GM23338 (cell line): Measurements from ENCODE around the gene PPFIA1. TPM values are rescaled to one million over a fixed set of nuclear protein-coding genes. Genes with fewer than 3 reads are reported as not detected.

Source experiments
- ATAC-seq: fragments of 200-7000 bp; cut with Tn5 transposase; 3 replicates; pipeline ENCODE4 v1.9.1; 2020
- DNase-seq: peaks from one replicate; pipeline ENCODE4 v3.0.0-alpha.2; 2015; ENCODE audit warnings: low spot score
- H2AFZ ChIP-seq: fragments of 200-600 bp; sonication (generic); 2 replicates; pipeline ENCODE4 v1.8.0; 2016; ENCODE audit warnings: antibody characterized with exemption, mild to moderate bottlenecking, moderate library complexity
- H3F3A ChIP-seq: fragments of 200-600 bp; sonication (generic); replicated peaks from 2 replicates; pipeline ENCODE4 v1.8.0; 2017; ENCODE audit warnings: antibody characterized with exemption, mixed run types, low read depth
- H3K27ac ChIP-seq: fragments of 200-600 bp; sonication (generic); 2 replicates; pipeline ENCODE4 v1.6.1; 2016; ENCODE audit warnings: low read depth
- H3K27me3 ChIP-seq: fragments of 200-600 bp; sonication (generic); 2 replicates; pipeline ENCODE4 v1.8.0; 2016; ENCODE audit warnings: mild to moderate bottlenecking, mixed run types, moderate library complexity; ENCODE audit not compliant: insufficient read depth
- H3K36me3 ChIP-seq: fragments of 200-600 bp; sonication (generic); 2 replicates; pipeline ENCODE4 v1.8.0; 2016; ENCODE audit warnings: mild to moderate bottlenecking; ENCODE audit not compliant: insufficient read depth
- H3K4me1 ChIP-seq: fragments of 200-600 bp; sonication (generic); 2 replicates; pipeline ENCODE4 v1.8.0; 2016; ENCODE audit warnings: mild to moderate bottlenecking, moderate library complexity; ENCODE audit not compliant: insufficient read depth
- H3K4me2 ChIP-seq: fragments of 200-600 bp; sonication (generic); 2 replicates; pipeline ENCODE4 v1.7.1; 2017; ENCODE audit warnings: mixed run types
- H3K4me3 ChIP-seq: fragments of 200-600 bp; sonication (generic); 2 replicates; pipeline ENCODE4 v1.6.1; 2016; ENCODE audit warnings: mixed run types
- H3K79me2 ChIP-seq: fragments of 200-600 bp; sonication (generic); replicated peaks from 2 replicates; pipeline ENCODE4 v1.8.0; 2017; ENCODE audit warnings: mild to moderate bottlenecking; ENCODE audit not compliant: insufficient read depth
- H3K9me2 ChIP-seq: fragments of 200-600 bp; sonication (generic); 2 replicates; pipeline ENCODE4 v1.8.0; 2017; ENCODE audit not compliant: insufficient read depth
- H4K20me1 ChIP-seq: fragments of 200-600 bp; sonication (generic); replicated peaks from 2 replicates; pipeline ENCODE4 v1.8.0; 2017; ENCODE audit warnings: mild to moderate bottlenecking; ENCODE audit not compliant: insufficient read depth
- H3K27ac Mint-ChIP-seq: 2 replicates; pipeline ENCODE4 v1.8.0; 2020; ENCODE audit warnings: inconsistent platforms, mild to moderate bottlenecking, moderate library complexity, mixed read lengths
- H3K27me3 Mint-ChIP-seq: 3 replicates; pipeline ENCODE4 v1.8.0; 2022; ENCODE audit warnings: low read depth, mild to moderate bottlenecking, moderate library complexity, mixed read lengths, inconsistent platforms; ENCODE audit not compliant: insufficient read depth, poor library complexity
- H3K36me3 Mint-ChIP-seq: 3 replicates; pipeline ENCODE4 v1.8.0; 2021; ENCODE audit warnings: low read depth, mild to moderate bottlenecking, inconsistent platforms, moderate library complexity, mixed read lengths
- H3K4me1 Mint-ChIP-seq: 3 replicates; pipeline ENCODE4 v1.8.0; 2020; ENCODE audit warnings: mild to moderate bottlenecking, inconsistent platforms, mixed read lengths
- H3K4me3 Mint-ChIP-seq: 3 replicates; pipeline ENCODE4 v1.8.0; 2021; ENCODE audit warnings: moderate library complexity, mild to moderate bottlenecking, inconsistent platforms, mixed read lengths
- H3K9me3 Mint-ChIP-seq: 3 replicates; pipeline ENCODE4 v1.8.0; 2020; ENCODE audit warnings: moderate library complexity, mild to moderate bottlenecking, inconsistent platforms, mixed read lengths
- CREB1 ChIP-seq: fragments of 250-450 bp; sonication (Bioruptor Pico); IDR thresholded peaks from 2 replicates; pipeline ENCODE4 v1.5.0; 2020; ENCODE audit warnings: low read depth, mild to moderate bottlenecking, moderate library complexity
- CTCF ChIP-seq, 2 experiments: fragments of 200-600 bp in 1 of 2; sonication (generic) in 1 of 2; conservative IDR thresholded peaks; 2 replicates each; pipeline versions ENCODE4 v1.5.1 to v1.6.1; 2016 to 2017; ENCODE audit warnings: antibody characterized with exemption in 2 of 2, low read depth in 2 of 2, mild to moderate bottlenecking in 2 of 2, moderate library complexity in 1 of 2
- ETS1 ChIP-seq: IDR thresholded peaks from 2 replicates; pipeline ENCODE4 v1.6.1; 2016; ENCODE audit warnings: antibody characterized with exemption
- EZH2 ChIP-seq: fragments of 200-600 bp; sonication (generic); IDR thresholded peaks from one replicate; pipeline ENCODE4 v1.8.0; 2017; ENCODE audit warnings: antibody characterized with exemption, mild to moderate bottlenecking, low read depth; ENCODE audit not compliant: unreplicated experiment
- EZH2phosphoT487 ChIP-seq: fragments of 200-600 bp; sonication (generic); IDR thresholded peaks from one replicate; pipeline ENCODE4 v1.8.1; 2018; ENCODE audit warnings: antibody characterized with exemption; ENCODE audit not compliant: unreplicated experiment
- JUNB ChIP-seq: IDR thresholded peaks from one replicate; pipeline ENCODE4 v1.6.1; 2016; ENCODE audit warnings: antibody characterized with exemption; ENCODE audit not compliant: unreplicated experiment
- NANOG ChIP-seq: IDR thresholded peaks from 2 replicates; pipeline ENCODE4 v1.6.1; 2016; ENCODE audit warnings: antibody characterized with exemption, borderline replicate concordance
- POLR2AphosphoS5 ChIP-seq: IDR thresholded peaks from 2 replicates; pipeline ENCODE4 v1.6.1; 2016; ENCODE audit warnings: antibody characterized with exemption, low read depth
- REST ChIP-seq: IDR thresholded peaks from one replicate; pipeline ENCODE4 v1.6.1; 2018; ENCODE audit warnings: antibody characterized with exemption; ENCODE audit not compliant: unreplicated experiment
- STAT1 ChIP-seq: IDR thresholded peaks from one replicate; pipeline ENCODE4 v1.6.1; 2016; ENCODE audit warnings: antibody characterized with exemption; ENCODE audit not compliant: unreplicated experiment
- ZNF114 ChIP-seq: fragments of 250-450 bp; sonication (Bioruptor Pico); IDR thresholded peaks from 2 replicates; pipeline ENCODE4 v1.5.0; 2020; ENCODE audit warnings: mild to moderate bottlenecking, moderate library complexity
- ZNF331 ChIP-seq: fragments of 250-450 bp; sonication (Bioruptor Pico); IDR thresholded peaks from 2 replicates; pipeline ENCODE4 v1.5.0; 2020; ENCODE audit warnings: low read depth, mild to moderate bottlenecking, moderate library complexity
- ZNF462 ChIP-seq: fragments of 250-450 bp; sonication (Bioruptor Pico); IDR thresholded peaks from 2 replicates; pipeline ENCODE4 v1.5.0; 2020; ENCODE audit warnings: mild to moderate bottlenecking, moderate library complexity
- polyA plus RNA-seq: library from polyadenylated mRNA; unstranded; fragments of >200 nt; fragmentation: Nextera tagmentation; extraction: Ambion mirVana; gene quantifications from 2 replicates; pipeline ENCODE4 v1.2.1, GENCODE V29; 2016
- total RNA-seq: library from RNA; depleted of rRNA; stranded (reverse); fragments of >200 nt; shearing (Covaris generic); gene quantifications from 2 replicates; pipeline ENCODE4 v1.2.3, GENCODE V29; 2014

The PPFIA1 gene
- total and polyA plus RNA-seq, 2 experiments from 2014 or later = 41.7 to 62.0 TPM

GRCh38 chr11:70402685-70403084, 132.2 kb downstream of the PPFIA1 start:
- Histone ChIP-seq H3K4me3 (no peak overlapping the region), H3K4me1 (peaks cover 22% of the 10 kb centered on the region), H3K9me2 (no peaks in the 10 kb centered on the region), H3K36me3 (peaks cover 23% of the 10 kb centered on the region), H3K79me2 (peaks cover 90% of the 10 kb centered on the region), H3F3A (peaks cover 4% of the 10 kb centered on the region), H4K20me1 (peaks cover 44% of the 10 kb centered on the region), H3K27ac (no peak overlapping the region), H2AFZ (no peak overlapping the region), H3K27me3 (no peaks in the 10 kb centered on the region), H3K4me2 (no peak overlapping the region)
- H3K4me1 Mint-ChIP-seq = peaks cover 19% of the 10 kb centered on the region
- no peak for DNase-seq
- H3K4me3 Mint-ChIP-seq = no peak overlapping the region
- peaks cover 9% of the 10 kb centered on the region for H3K27me3 Mint-ChIP-seq
- TF ChIP-seq NANOG = no peak
- no peak for TF ChIP-seq ETS1
- TF ChIP-seq REST = no peak
- TF ChIP-seq JUNB = no peak
- no peak for TF ChIP-seq ZNF331
- no peak for TF ChIP-seq POLR2AphosphoS5
- no peak for TF ChIP-seq EZH2
- TF ChIP-seq STAT1 = no peak
- no peak for TF ChIP-seq EZH2phosphoT487
- no peak for TF ChIP-seq CREB1 (CRISPR knock-in tag)
- TF ChIP-seq ZNF114 (CRISPR knock-in tag) = no peak
- TF ChIP-seq ZNF462 (CRISPR knock-in tag) = no peak
- TF ChIP-seq CTCF (conservative IDR thresholded peaks at IDR 0.05; ENCODE audit: low read depth in 2 of 2) = no peak
- peak overlapping the region; percentile 15 for H3K27ac Mint-ChIP-seq
- no peaks in the 10 kb centered on the region for H3K9me3 Mint-ChIP-seq
- ATAC-seq = no peak
- peaks cover 27% of the 10 kb centered on the region for H3K36me3 Mint-ChIP-seq
